HS-27A (cell line): ENCODE data around the gene MAPKAPK2.
"Not testable (repeated sequence)": the region's sequence is repeated elsewhere in the genome, so short reads cannot be mapped to it uniquely, and the experiment has no call there.

Source experiments
- DNase-seq: peaks from one replicate; pipeline ENCODE4 v3.0.0-alpha.2; 2012; ENCODE audit warnings: low read depth, missing footprints

The MAPKAPK2 gene

DNA sequence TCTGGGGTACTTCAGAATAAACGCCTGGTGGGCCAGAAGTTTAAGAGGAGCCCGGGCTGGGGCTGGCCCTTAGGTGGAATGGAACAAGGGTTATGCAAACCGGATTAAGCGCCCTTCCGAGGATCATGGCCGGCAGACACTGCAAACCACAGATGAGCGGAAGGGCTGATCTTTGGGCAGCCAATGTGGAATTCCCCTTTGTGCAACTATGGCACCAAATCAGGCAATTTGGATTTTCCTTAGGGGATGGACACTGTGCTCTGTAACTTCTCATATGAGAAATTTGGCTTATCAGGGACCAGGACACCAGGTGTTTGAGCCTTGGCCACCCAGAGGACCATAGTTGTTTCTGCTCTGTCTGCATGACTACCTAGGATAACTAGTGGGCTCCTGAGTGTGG is 93.3 kb downstream of the MAPKAPK2 start:
- DNase-seq = no peak

DNA sequence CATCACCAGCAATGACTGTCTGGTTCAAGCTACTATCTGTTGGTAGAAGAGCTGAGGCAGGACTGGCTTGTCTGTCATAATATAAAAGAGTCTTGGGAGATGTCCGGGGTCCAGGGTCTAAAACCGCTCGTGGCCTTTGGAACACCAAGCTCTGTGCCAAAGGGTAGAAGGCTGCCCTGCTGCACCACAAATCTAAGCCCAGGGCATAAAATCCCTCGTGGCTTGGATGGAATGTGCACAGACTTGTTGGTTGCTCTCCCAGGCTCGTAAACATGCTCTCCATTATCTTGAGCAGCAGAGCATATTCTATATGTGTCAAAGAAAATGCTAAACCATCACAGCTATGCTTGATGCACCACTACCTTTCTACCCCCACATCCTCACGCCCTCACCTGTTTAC is 94.2 kb downstream of the MAPKAPK2 start:
- DNase-seq = not testable (repeated sequence)

DNA sequence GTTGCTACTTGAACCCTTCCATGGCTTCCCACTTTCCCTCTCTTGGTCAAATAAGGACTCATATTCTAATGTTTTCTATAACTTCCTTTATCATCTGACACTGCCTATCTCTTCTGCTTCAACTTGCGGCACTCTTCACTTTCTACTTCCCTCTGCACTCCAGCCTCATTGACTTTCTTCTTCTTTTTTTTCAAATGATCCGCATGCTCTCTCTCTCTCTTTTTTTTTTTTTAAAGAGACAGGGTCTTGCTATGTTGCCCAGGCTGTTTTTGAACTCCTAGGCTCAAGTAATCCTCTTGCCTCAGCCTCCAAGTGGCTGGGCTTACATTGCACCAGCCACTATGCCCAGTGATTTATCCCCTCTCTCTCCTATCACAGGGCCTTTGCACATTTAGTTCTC is 94.9 kb downstream of the MAPKAPK2 start:
- no peak for DNase-seq

DNA sequence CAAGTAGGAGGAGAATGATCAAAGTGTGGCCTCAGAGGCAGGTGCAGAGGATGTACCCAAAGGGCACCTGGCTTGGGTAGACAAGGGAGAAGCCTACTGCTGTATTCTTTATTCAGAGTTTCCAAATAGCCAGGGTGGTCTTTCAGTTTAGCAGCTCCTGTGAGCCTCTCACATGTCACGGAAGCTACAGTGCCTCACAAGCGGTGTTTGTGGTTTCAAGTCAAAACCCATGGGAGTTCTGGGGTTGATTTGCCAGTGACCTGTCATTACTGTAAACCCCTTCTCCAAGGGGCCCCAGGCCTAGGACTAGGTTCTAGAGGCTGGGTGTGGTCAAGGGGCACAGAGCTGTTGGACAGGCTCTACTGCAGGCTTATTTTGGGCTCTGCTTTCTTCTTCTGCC is 97.7 kb downstream of the MAPKAPK2 start:
- DNase-seq = no peak

DNA sequence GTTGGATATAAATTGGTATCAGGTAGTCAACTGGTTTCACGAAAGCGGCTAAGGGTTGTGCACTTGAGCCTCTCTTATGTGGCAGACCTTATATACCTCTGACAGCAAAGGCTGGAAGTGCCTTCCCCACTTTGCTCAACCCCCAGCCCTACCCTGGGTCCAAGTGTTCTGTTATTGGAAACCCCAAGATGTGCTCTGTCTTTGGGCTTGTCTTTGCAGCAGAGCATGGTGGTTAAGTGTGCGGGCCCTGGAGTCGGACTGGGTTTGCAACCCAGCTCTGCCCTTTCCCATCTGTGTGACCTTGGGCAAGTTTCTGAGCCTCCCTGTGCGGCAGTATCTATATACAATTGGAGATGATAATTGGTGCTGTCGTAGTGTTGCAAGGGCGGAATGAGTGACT is 98.8 kb downstream of the MAPKAPK2 start:
- no peak for DNase-seq
